CD1c-positive myeloid dendritic cell (primary cell): ENCODE data around the gene BPIFB2.

ENCODE experiments used
- DNase-seq: peaks from one replicate; pipeline ENCODE4 v3.0.0-alpha.2; 2016; ENCODE audit errors: extremely low spot score

BPIFB2 gene

DNA sequence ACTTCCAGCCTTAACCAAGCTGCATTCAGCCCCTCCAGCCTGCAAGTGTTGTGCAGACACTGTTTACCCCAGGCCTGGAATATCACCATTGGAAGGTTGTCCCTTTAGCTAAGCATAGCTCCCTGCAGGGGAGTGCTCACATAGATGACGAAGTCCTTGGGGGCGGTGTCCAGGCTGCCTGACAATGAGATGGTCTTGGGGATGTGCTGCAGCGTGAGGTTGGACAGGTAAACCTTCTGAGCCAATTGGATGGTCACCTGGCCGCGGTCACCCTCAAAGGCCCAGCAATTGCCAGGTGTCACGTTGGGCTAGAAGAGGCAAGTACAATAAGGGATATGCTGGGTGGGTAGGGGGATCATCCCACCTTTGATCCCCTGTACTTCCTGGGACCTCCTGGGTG lies 21.9 kb upstream of the BPIFB2 start:
- DNase-seq = no peak

DNA sequence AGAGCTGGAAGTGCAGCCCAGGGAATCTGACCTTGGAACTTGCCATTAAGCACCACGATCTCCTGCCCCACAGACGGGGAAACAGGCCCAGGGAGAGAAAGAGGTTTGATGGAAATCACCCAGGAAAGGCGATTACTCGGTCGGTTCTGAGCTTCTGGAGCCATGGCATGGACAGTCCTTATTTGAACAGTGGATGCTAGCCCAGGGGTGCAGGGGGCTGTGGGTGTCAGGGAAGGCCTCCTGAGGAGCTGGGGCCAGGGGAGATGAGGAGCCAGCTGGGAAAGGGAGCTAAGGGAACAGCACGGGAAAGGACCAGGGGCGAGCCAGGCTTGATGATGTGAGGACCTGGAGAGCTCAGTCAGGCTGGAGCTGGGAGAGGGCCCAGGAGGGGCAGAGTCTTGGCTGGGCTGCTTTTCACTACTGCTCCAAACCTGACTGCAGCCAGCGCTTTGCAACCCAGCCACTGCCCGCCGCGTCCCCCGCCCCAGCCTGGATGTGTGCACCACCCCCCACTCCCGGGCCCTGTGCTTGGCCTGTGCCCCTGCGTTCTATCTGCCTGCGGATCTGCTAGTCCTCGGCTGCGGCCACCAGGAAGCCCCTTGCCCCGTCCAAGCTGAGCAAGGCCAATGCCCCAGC lies 21.1 kb upstream of the BPIFB2 start:
- no peak for DNase-seq

GRCh38 chr20:32987044-32987825 lies 20.3 kb upstream of the BPIFB2 start:
- no peak for DNase-seq

DNA sequence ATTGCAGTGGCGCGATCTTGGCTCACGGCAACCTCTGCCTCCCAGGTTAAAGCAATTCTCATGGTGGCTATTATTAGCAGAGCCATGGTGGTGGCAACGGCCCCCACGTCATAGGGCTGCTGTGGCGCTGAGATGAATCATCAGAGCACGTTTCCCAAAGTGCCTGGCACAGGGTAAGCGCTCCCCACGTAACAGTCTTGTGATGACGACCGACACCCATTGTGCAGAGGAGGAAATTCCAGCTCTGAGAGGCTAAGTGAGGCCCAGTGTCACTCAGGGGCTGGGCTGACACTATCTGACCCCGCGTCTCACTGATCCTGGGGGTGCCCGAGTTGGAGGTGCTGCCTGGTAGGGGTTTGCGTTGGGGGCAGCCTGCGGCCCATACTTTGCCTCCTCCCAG lies 19.5 kb upstream of the BPIFB2 start:
- DNase-seq = no peak

DNA sequence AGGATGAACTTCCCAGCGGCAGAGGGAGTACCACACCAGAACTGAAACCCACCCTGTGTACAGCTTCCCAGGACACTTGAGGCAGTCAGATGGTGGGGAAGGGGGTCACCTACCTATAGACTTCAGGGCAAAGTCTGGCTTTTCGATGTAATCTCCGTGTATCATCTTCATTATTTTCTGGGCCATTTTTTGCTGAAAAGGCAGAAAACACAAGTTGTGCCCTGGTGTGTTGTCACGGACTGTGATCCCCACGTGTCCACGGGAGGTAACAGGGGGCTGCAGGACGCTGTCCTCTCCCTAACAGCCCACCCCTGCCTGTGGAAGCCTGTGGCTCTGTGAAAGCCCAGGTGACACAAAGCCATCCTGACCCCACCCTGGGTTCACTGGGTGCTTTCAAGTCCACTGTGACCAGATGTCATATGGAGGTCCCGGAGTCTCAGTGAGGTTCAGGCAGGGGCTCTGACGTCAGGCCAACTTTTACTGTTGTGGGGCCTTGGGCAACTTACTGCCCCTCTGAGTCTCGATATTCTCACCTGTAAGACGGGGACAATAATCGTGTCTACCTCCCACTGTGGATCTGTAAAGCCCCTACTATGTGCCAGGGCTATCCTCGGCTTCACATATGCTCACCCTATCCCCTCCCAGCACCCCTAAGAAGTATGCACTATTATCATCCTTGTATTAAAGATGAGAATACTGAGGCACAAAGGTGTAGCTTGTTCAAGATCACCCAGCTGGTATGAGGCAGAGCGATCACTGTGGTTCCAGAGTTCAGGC lies 17.8 kb upstream of the BPIFB2 start:
- no peak for DNase-seq

- DNase-seq = no peak
These were observed 17.1 kb upstream of the BPIFB2 start for GRCh38 chr20:32990426-32990825.

DNA sequence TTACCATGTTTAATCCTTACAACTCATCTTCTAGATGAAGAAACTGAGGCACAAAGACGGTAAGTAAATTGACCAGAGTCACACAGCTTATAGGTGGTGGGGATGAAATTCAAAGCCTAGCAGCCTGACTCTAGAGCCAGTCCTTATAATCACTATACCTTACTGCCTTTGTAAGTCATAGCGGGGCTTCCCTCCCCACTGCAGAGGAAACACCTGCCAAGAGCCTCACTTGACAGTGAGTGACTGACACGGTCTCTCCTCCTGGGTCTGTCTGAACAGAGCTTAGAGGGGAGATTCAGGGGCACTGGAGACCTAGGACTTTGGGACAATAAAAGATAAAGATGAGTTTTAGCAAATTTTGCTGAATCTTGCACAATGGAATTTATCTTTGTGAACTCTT lies 16.1 kb upstream of the BPIFB2 start:
- no peak for DNase-seq

- no peak for DNase-seq
These were observed 15.5 kb upstream of the BPIFB2 start for GRCh38 chr20:32991792-32992641.

GRCh38 chr20:32993496-32994050 lies 13.9 kb upstream of the BPIFB2 start:
- no peak for DNase-seq

DNA sequence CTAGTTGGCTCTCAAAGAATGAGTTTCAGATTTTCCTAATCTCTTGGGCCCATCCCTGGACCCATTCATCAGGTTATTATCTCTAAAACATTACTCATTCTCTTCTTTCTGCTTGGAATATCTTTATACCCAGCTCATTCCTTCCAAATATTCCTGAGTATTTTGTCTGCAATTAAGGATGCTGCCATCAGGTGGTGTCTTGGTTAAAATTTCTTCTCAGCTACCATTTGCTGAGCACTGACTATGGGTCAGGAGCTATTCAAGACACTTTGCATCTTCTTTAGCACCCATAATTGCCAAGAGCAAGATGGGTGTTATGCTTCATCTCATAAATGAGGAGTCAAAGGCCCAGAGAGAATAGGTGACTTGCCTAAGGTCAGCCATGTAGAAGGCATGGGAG lies 11.7 kb upstream of the BPIFB2 start:
- no peak for DNase-seq

GRCh38 chr20:32997431-32997830 lies 10.1 kb upstream of the BPIFB2 start:
- DNase-seq = no peak

DNA sequence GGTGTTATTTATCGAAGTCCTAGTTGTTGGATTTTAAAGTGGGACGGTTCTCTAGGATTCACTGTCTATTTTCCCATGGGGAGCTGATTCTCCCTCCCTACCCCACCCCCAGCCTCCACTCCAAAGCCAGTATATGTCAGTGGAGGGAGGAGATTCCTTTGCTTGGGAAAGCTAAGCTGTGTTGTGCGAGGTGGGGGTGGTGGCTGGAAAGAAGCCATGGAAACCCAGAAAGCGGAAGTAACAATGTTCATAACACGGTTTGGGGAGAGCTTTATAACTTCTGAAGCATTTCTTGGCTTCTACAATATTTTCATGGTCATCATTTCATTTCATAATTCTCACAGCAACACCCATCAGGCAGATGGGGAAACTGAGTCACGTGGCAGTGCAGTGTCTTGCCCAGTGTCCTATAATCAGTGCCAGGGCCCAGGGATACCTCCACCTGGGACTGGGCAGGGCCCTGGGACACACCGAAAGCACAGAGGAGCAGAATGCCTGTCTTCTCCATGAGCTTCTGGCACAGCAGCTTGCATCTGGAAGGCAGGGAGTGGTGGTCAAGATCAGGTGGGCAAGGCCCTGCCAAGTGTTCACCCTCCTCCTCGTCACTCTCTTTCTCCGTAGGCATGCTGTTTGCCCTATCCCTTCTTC lies 7.8 kb upstream of the BPIFB2 start:
- peak; percentile 47 for DNase-seq

GRCh38 chr20:33000802-33001466 lies 6.6 kb upstream of the BPIFB2 start:
- no peak for DNase-seq

- no peak for DNase-seq
These were observed 5.3 kb upstream of the BPIFB2 start for GRCh38 chr20:33002087-33002808.

GRCh38 chr20:33004141-33004751 lies 3.3 kb upstream of the BPIFB2 start, which contains the start of gene SUN5:
TSS of gene SUN5 (minus strand) at chr20:33004433. CDS start at chr20:33004340, 93 bp downstream.
- DNase-seq = no peak

DNA sequence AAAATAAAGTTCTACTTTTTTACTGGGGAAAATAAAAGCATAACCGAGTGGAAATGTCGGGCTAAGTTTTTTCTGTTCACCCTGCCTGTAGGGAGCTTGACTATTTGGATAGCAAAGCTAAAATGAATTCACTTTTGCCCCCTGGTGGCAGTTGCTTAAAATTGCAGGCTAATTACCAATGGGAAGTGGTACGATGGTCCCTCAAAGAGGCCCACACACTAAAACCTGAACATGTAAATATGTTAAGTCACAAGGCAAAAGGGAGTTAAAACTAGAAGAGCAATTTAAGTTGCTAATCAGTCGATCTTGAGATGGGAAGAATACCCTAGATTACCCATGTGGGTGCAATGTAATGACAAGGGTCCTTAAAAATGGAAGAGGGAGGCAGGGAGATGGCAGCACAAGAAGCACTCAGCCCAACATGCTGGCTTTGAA lies 2.4 kb upstream of the BPIFB2 start:
- peak; percentile 70 for DNase-seq

GRCh38 chr20:33005908-33006775 lies 1.4 kb upstream of the BPIFB2 start:
- DNase-seq = no peak

- no peak for DNase-seq
These were observed 628 bp upstream of the BPIFB2 start for GRCh38 chr20:33006776-33007375.
